Measurements from ENCODE around the gene PPP2R5E. TPM values are rescaled to one million over a fixed set of nuclear protein-coding genes. Genes with fewer than 3 reads are reported as not detected.

PPP2R5E gene
- 24.9 TPM for polyA plus RNA-seq (2012; ENCODE audit: insufficient read length, low read depth)

GRCh38 chr14:63543000-63543825 is at the start of gene PPP2R5E:
TSS of gene PPP2R5E (minus strand) at chr14:63543377. CDS start at chr14:63539685, 3,692 bp downstream.
- no peak for TF ChIP-seq REST (IDR thresholded peaks at IDR 0.05; ENCODE audit: insufficient read depth in 1 of 2, low read depth in 2 of 2, low read length in 2 of 2)
- 0 out of 2 replicates have a peak, but pooled peaks have one; percentile 57 for TF ChIP-seq SIN3A (IDR thresholded peaks at IDR 0.05; ENCODE audit: borderline replicate concordance, insufficient read depth, low read length)
- TF ChIP-seq TAF1 (IDR thresholded peaks at IDR 0.05; ENCODE audit: borderline replicate concordance, insufficient read depth, low read length) = peak; percentile 74; the same call in 1 of the 2 replicates
- peak; percentile 87 for TF ChIP-seq POLR2AphosphoS5 (IDR thresholded peaks at IDR 0.05; ENCODE audit: low read depth, low read length)
- peak; percentile 6 for TF ChIP-seq FOXP2 (optimal IDR thresholded peaks at IDR 0.05; ENCODE audit: borderline replicate concordance, extremely low read depth, extremely low read length, insufficient read depth)

GRCh38 chr14:63581491-63581890 is 38.3 kb upstream of the PPP2R5E start:
- TF ChIP-seq REST (IDR thresholded peaks at IDR 0.05; ENCODE audit: insufficient read depth in 1 of 2, low read depth in 2 of 2, low read length in 2 of 2) (no peak), SIN3A (IDR thresholded peaks at IDR 0.05; ENCODE audit: borderline replicate concordance, insufficient read depth, low read length) (no peak), TAF1 (IDR thresholded peaks at IDR 0.05; ENCODE audit: borderline replicate concordance, insufficient read depth, low read length) (no peak), FOXP2 (optimal IDR thresholded peaks at IDR 0.05; ENCODE audit: borderline replicate concordance, extremely low read depth, extremely low read length, insufficient read depth) (no peak), POLR2AphosphoS5 (IDR thresholded peaks at IDR 0.05; ENCODE audit: low read depth, low read length) (no peak)

- TF ChIP-seq FOXP2 (optimal IDR thresholded peaks at IDR 0.05; ENCODE audit: borderline replicate concordance, extremely low read depth, extremely low read length, insufficient read depth) (no peak), SIN3A (IDR thresholded peaks at IDR 0.05; ENCODE audit: borderline replicate concordance, insufficient read depth, low read length) (no peak), POLR2AphosphoS5 (IDR thresholded peaks at IDR 0.05; ENCODE audit: low read depth, low read length) (no peak), TAF1 (IDR thresholded peaks at IDR 0.05; ENCODE audit: borderline replicate concordance, insufficient read depth, low read length) (no peak), REST (IDR thresholded peaks at IDR 0.05; ENCODE audit: insufficient read depth in 1 of 2, low read depth in 2 of 2, low read length in 2 of 2) (no peak)
Observed at GRCh38 chr14:63578300-63578699, 35.1 kb upstream of the PPP2R5E start.

- TF ChIP-seq TAF1 (IDR thresholded peaks at IDR 0.05; ENCODE audit: borderline replicate concordance, insufficient read depth, low read length) (no peak), SIN3A (IDR thresholded peaks at IDR 0.05; ENCODE audit: borderline replicate concordance, insufficient read depth, low read length) (no peak), REST (IDR thresholded peaks at IDR 0.05; ENCODE audit: insufficient read depth in 1 of 2, low read depth in 2 of 2, low read length in 2 of 2) (no peak), FOXP2 (optimal IDR thresholded peaks at IDR 0.05; ENCODE audit: borderline replicate concordance, extremely low read depth, extremely low read length, insufficient read depth) (no peak), POLR2AphosphoS5 (IDR thresholded peaks at IDR 0.05; ENCODE audit: low read depth, low read length) (no peak)
Observed at GRCh38 chr14:63573581-63573980, 30.4 kb upstream of the PPP2R5E start.
